ENCODE results near the gene CHRNB2.

GRCh38 chr1:154584267-154584994 is 16.9 kb downstream of the CHRNB2 start:
- no peak for TF ChIP-seq CTCF (IDR thresholded peaks at IDR 0.05)
- no peak for TF ChIP-seq POLR2A (IDR thresholded peaks at IDR 0.05)
- TF ChIP-seq POLR2AphosphoS5 (IDR thresholded peaks at IDR 0.05; ENCODE audit: insufficient read depth in 1 of 2, low read depth in 1 of 2): no peak
